SHP77 (cell line): Measurements from ENCODE around the gene TMEM131L.
"Not testable (repeated sequence)": the region's sequence is repeated elsewhere in the genome, so short reads cannot be mapped to it uniquely, and the experiment has no call there.

ENCODE experiments used
- DNase-seq, 2 experiments: peaks; one replicate each; lab custom pipeline; 2025; lab: John Stamatoyannopoulos, UW

The TMEM131L gene

DNA sequence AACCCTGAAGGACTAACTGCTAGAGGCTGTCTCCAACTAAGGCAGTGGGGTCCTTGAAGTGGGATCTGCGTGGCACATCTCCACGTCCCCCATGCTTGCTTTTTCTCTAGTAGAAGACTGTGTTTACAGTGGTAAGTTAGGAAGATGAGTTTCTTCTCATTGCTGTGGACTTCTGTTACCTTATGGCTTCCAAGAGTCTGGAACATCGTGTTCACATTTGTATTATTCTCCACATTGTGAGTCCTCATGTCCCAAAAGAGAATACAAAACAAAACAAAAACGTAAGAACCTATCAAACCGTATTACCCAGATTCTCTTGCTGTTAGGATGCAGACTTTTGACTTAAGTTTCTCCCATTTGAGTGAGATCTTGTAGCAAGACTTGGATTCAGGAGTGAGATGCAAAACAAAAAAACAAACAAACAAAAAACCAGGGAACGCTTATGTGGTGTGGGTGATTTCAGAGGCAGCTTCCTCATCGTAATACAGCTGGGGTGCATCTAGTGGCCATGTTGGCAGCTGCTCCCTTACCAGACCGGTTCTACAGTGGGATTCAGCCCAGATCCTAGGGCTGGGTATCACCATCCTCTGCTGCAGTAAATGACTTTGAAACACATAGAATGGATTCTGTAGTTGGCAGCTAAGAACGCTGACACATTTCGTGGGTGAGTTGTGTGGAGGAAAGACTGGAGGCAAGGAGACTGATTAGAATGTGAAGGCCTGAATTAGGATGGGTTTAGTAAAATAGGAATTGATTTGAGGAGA is 41.3 kb downstream of the TMEM131L start:
- no peak for DNase-seq

DNA sequence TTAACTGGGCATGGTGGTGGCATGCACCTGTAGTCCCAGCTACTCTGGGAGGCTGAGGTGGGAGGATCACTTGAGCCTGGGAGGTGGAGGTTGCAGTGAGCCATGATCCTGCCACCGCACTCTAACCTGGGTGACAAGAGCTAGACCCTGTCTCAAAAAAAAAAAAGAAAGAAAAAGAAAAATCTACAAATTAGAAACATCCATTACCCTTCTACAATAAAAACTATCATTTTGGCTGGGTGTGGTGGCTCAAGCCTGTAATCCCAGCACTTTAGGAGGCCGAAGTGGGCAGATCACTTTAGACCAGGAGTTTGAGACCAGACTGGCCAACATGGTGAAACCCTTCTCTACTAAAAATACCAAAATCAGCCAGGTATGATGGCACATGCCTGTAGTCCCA is 43.1 kb downstream of the TMEM131L start:
- not testable (repeated sequence) for DNase-seq

DNA sequence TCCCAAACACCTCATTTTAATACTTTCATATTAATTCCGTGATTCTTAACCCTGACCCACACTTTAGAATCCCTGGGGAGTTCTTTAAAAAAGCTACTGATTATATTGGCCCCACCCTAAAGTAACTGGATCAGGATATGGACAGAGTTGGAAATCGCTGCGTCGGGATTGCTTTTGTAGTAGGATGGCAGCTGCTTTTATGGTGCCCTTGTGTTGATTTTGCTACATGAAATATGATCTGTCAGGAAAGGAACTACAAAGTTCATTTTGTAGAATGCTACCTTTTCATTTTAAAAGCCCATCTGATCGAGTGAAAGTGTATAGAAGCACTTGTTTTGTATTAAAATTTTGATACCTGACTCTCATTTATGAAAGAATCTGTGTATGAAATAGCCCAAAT is 43.6 kb downstream of the TMEM131L start:
- peak; percentile 1 to 5 for DNase-seq

GRCh38 chr4:153510252-153511001 is 44.3 kb downstream of the TMEM131L start:
- DNase-seq: no peak

DNA sequence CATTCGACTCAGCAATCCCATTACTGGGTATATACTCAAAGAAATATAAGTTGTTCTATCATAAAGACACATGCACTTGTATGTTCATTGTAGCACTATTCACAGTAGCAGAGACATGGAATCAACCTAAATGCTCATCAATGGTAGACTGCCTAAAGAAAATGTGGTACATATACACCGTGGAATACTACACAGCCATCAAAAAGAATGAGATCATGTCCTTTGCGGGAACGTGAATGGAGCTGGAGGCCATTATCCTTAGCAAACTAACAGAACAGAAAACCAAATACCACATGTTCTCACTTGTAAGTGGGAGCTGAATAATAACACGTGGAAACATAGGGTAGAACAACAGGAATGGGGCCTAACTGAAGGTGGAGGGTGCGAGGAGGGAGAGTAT is 44.9 kb downstream of the TMEM131L start:
- DNase-seq: no peak

DNA sequence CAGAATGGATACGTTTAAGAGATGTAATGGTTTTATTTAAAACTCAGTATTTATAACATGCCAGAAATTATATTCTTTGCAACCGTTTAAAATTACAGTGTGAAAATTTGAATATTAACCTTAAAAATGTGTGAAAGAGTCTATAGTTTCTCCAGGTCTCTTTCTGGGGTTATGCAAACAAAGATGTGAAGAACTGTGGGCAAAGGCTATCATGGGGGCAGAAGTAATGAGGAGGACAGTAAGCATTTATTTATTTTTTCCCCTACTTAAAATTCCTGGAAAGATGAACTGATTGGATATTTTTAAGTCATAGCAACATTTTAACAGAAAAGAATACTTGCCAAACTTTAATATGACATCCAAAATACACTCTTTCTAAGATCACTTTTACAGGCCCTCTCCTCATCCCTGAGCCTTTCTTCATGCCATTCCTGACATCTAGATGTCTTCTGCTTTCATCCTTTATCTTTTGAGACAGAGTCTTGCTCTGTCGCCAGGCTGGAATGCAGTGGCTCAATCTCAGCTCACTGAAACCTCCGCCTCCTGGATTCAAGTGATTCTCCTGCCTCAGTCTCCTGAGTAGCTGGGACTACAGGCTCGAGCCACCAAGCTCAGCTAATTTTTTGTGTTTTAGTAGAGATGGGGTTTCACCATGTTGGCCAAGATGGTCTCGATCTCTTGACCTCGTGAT is 46.1 kb downstream of the TMEM131L start:
- DNase-seq: no peak

- DNase-seq: no peak
Measured at GRCh38 chr4:153512952-153513500, 46.9 kb downstream of the TMEM131L start.

DNA sequence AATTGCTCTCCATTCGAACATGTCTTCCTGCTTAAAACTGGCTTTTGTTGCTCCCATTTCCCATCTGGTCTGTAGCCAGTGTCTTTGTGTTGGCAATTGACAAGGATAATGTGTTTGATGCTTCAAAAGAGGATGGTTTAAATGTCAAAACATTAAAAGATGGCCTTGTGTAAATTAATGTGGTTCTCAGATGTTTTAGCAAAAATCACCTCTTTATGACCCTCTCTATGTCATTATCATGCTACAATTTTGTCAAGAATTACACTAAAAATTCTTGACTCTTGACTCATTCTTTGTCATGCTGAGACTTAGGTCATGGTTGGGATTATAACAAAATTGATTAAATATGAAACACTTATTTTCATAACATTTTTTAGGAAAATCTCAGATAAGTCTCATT is 47.4 kb downstream of the TMEM131L start:
- DNase-seq: no peak

GRCh38 chr4:153514001-153514526 is 47.9 kb downstream of the TMEM131L start:
- no peak for DNase-seq

GRCh38 chr4:153514688-153515426 is 48.7 kb downstream of the TMEM131L start:
- no peak for DNase-seq

GRCh38 chr4:153517159-153517558 is 51.0 kb downstream of the TMEM131L start:
- no peak for DNase-seq

DNA sequence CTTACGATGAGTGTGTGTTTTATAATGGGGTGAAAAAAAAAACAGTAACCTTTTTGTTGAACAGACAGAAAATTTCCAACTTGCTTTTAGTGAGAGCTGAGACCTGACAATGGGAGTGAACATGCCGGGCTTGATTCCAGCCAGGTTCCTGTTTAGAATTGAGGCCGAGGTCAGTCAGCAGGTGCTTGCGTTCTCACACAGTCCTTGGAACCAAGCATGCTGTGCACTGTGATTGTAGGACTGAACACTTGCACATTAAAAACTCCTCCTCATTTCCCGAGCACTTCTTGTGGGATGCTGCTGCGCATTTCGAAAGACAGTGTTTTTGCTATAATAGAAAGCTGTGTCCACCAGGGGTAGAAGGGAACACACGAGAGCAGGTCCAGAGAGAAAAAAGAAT is 51.8 kb downstream of the TMEM131L start:
- DNase-seq: no peak

DNA sequence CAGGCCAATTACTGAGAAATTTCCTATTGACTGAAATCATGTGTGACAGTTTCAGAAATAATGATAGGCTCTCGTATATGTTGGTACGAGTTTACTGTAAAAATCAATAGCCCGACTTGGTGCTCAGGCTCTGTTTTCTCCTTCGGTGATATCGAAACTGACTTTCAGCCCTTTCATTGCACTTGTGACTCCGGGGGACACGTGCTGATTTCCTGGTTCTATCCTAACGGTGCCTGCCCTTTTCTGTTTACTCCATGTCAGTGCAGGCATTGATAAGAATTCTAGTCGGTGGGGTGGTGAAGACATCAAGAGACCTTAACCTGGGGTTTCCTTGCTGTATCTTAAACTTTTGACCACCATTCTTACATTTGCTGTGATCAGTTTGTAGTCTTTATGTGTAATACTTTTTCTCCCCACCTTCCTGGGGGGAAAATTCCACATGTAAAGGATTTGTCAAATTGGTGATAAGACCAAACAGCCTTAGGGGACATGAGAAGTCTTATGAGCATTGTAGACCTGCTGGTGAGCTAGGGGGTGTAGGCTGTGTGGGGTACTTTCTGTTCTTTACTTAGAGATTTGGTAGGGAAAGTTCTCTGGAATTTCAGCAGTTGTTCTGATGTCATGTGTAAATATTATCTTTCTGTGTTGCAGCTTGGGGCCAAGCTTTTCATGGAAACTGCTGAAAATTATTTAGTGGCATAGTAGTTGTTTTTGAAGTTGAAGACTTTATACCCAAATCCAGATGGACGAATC is 52.7 kb downstream of the TMEM131L start:
- no peak for DNase-seq

GRCh38 chr4:153519687-153520086 is 53.5 kb downstream of the TMEM131L start:
- no peak for DNase-seq

- no peak for DNase-seq
Measured at GRCh38 chr4:153520227-153520626, 54.1 kb downstream of the TMEM131L start.

GRCh38 chr4:153520801-153521329 is 54.7 kb downstream of the TMEM131L start:
- no peak for DNase-seq

DNA sequence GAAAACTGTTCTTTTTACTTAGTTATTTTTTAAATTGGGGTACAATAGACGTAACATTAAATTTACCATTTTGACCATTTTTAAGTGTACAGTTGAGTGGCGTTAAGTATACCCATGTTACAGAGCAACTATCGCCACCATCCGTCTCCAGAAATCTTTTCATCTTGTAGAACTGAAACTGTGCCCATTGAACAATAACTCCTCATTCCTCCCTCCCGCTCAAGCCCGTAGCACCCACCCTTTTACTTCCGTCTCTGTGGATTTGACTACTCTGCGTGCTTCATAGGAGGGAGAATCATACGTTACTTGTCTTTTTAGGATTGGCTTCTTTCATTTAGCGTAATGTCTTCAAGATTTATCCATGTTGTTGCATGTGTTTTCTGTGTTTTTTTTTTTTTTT is 55.3 kb downstream of the TMEM131L start:
- DNase-seq: no peak

DNA sequence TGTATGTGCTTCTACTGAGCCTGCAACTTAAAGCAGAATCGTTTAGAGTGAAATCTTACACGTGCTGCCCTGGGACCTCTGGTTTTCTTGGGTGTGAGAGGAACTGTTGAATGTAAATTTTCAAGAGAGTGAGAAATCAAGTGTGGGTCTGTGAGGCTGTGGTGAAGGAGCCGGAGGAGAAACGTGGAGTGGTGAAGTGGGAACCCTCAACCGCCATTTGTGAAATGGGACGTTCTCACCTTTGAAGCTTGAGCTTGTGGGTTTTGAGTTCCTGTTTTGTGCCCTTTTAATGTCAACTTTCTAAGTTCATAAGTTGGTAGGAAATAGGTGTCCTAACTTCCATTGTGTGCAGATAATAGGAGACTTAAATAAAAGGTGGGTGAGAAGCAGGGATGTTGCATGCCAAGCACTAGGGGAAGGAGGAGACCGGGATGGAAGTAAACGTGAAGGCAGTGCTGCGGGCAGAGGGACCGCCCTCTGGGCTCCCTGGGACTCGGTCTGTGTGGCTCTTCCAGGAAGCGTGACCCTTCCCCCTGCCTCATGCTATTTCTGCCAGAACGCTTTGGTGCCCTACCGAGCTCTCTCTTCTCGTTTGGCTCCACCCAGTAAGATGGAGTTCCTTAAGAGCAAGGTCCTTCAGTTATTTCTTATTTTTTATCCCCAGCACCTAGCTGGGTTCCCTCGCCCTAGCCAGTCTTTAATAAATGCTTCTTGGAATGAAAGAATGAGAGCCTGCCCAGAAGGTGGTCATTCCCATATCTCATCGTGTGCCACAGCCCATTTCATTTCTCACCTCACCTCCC is 56.0 kb downstream of the TMEM131L start:
- no peak for DNase-seq

DNA sequence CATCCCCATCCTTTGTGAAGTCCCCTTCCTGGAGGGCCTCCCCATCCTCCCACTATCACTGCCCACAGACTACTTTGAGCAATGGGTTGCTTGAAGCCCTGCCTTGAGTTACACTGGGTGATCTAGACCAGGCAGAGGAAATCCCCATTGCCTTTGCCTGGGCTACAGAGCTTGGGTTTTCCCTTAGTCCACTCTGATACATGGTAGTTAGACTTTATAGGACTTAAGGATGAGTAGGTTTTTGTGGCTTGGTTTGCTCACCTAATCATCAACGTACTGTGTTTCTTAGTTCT is 56.6 kb downstream of the TMEM131L start:
- DNase-seq: no peak
